ENCODE results near the gene FTO. TPM values are rescaled to one million over a fixed set of nuclear protein-coding genes. Genes with fewer than 3 reads are reported as not detected.

The FTO gene
- total and polyA plus RNA-seq, 2 of the 8 experiments (the other 6 are each of a cell fraction or from before 2014, with no cell fraction given), result 34.5 to 59.8 TPM

DNA sequence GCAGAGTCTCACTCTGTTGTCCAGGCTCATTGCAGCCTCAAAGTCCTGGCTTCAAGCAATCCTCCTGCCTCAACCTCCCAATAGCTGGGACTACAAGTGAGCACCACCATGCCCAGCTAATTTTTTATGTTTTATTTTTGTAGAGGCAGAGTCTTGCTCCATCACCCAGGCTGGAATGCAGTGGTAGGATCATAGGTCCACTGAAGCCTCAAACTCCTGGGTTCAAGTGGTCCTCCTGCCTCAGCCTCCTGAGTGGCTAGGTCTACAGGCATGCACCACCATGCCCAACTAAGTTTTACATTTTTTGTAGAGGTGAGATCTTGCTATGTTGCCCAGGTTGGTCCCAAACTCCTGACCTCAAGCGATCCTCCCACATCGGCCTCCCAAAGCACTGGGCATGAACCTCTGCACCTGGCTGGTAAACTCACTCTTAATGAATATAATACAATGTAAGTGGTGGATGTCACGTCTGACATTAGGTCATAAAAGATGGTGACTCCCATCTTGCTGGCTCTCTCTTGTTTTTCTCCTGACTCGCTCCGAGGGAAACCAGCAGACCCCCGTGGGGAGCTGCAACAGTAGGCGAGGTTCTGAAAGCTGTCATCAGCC, 456.4 kb downstream of the FTO start:
- Histone ChIP-seq H3K79me2 (ENCODE audit: control insufficient read depth in 1 of 2, insufficient read depth in 2 of 2, low read length in 2 of 2) (no peaks in the 10 kb centered on the region), H3K4ac (replicated peaks; ENCODE audit: insufficient read length, low read depth, low read length) (no peak overlapping the region), H3K27ac (ENCODE audit: low read depth, low read length) (no peak overlapping the region), H3K4me1 (replicated peaks in 1 of 4; ENCODE audit: control insufficient read depth in 3 of 4, insufficient read depth in 4 of 4, low read length in 3 of 4) (no peaks in the 10 kb centered on the region), H2BK5ac (ENCODE audit: low read depth, low read length) (no peak overlapping the region), H3K14ac (ENCODE audit: insufficient read length) (no peak overlapping the region), H3K9ac (replicated peaks in 1 of 4; ENCODE audit: extremely low read depth in 1 of 4, low read depth in 3 of 4, low read length in 3 of 4) (no peak overlapping the region), H3K27me3 (replicated peaks in 1 of 4; ENCODE audit: control insufficient read depth in 3 of 4, extremely low read depth in 1 of 4, insufficient read depth in 3 of 4, low read length in 3 of 4) (no peaks in the 10 kb centered on the region), H3K23me2 (ENCODE audit: low read depth, low read length) (peaks cover 4% of the 10 kb centered on the region; the same call in 1 of the 2 replicates), H4K5ac (ENCODE audit: insufficient read length, low read depth, low read length) (no peak overlapping the region), H4K91ac (replicated peaks; ENCODE audit: insufficient read length, low read length) (no peak overlapping the region), H3K36me3 (ENCODE audit: control insufficient read depth in 2 of 4, insufficient read depth in 4 of 4, low read length in 3 of 4) (no peaks in the 10 kb centered on the region), H2BK12ac (ENCODE audit: low read depth, low read length) (no peak overlapping the region), H3K4me2 (ENCODE audit: insufficient read depth in 1 of 2, low read depth in 2 of 2, low read length in 2 of 2) (no peak overlapping the region), H2AK5ac (ENCODE audit: low read depth, low read length) (no peak overlapping the region), H3K23ac (ENCODE audit: insufficient read length) (no peak overlapping the region), H2BK15ac (ENCODE audit: low read length) (no peak overlapping the region), H2BK120ac (replicated peaks; ENCODE audit: low read depth, low read length) (no peak overlapping the region), H3K4me3 (ENCODE audit: extremely low read depth in 1 of 4, insufficient read depth in 2 of 4, low read depth in 3 of 4, low read length in 4 of 4) (no peak overlapping the region), H3K79me1 (ENCODE audit: low read depth, low read length) (no peaks in the 10 kb centered on the region), H4K8ac (ENCODE audit: extremely low read depth, insufficient read depth, low read length) (no peak overlapping the region), H2BK20ac (ENCODE audit: low read length) (no peak overlapping the region), H2AFZ (ENCODE audit: low read length) (no peak overlapping the region), H3K18ac (ENCODE audit: extremely low read depth, low read length) (no peak overlapping the region), H4K20me1 (replicated peaks in 1 of 2; ENCODE audit: control insufficient read depth in 1 of 2, insufficient read depth in 2 of 2, low read length in 2 of 2) (no peaks in the 10 kb centered on the region), H3K9me3 (ENCODE audit: insufficient read depth in 2 of 2, low read depth in 1 of 2, low read length in 1 of 2) (no peaks in the 10 kb centered on the region), H3K56ac (replicated peaks; ENCODE audit: insufficient read length, low read depth, low read length) (no peak overlapping the region)
- WGBS, 2 experiments (ENCODE audit: extremely low coverage in 1 of 2, insufficient coverage in 1 of 2, insufficient read length in 1 of 2, insufficient replicate concordance in 2 of 2, low coverage in 1 of 2, low lambda C conversion rate in 2 of 2, missing lambda C conversion rate in 1 of 2), result 96% methylated on average over 6 of the region's 7 CpGs; no CpG with 5 or more reads in 1 of the 2 experiments
- no peak for DNase-seq (ENCODE audit: low read depth in 1 of 2, low spot score in 2 of 2)
- TF ChIP-seq SAP30 (IDR thresholded peaks at IDR 0.05; ENCODE audit: insufficient read depth, insufficient replicate concordance, low read length), result no peak
- no peak for TF ChIP-seq SUZ12 (IDR thresholded peaks at IDR 0.05; ENCODE audit: low read length)
- TF ChIP-seq SP1 (IDR thresholded peaks at IDR 0.05; ENCODE audit: low read depth, low read length), result no peak
- TF ChIP-seq BCL11A (IDR thresholded peaks at IDR 0.05; ENCODE audit: low read depth in 2 of 2, low read length in 2 of 2), result no peak
- TF ChIP-seq TEAD4 (IDR thresholded peaks at IDR 0.05; ENCODE audit: low read depth, low read length), result no peak
- no peak for TF ChIP-seq CHD2 (IDR thresholded peaks at IDR 0.05; ENCODE audit: low read length)
- no peak for TF ChIP-seq EGR1 (IDR thresholded peaks at IDR 0.05; ENCODE audit: borderline replicate concordance, low read depth, low read length)
- no peak for FAIRE-seq
- CTCF ChIA-PET (ENCODE audit: partially characterized antibody), result no interaction called here
- POLR2A ChIA-PET (ENCODE audit: partially characterized antibody), result no interaction called here

All from H1 (cell line).